GM11168 (cell line): ENCODE measurements around the gene RASA3.

Source experiments
- in situ Hi-C: fragments of 300-500 bp; cut with MboI; formaldehyde crosslinking; loops from one replicate; pipeline ENCODE4 v1.12.0; 2022; ENCODE audit warnings: low sequenced_read_pairs; ENCODE audit not compliant: unreplicated experiment

Gene RASA3

GRCh38 chr13:114041493-114041892 is 90.9 kb downstream of the RASA3 start:
- in situ Hi-C loops = no loop called here

GRCh38 chr13:114039471-114040141 is 92.8 kb downstream of the RASA3 start:
- in situ Hi-C loops = no loop called here

GRCh38 chr13:114038900-114039299 is 93.5 kb downstream of the RASA3 start:
- in situ Hi-C loops = no loop called here

GRCh38 chr13:114038211-114038613 is 94.2 kb downstream of the RASA3 start:
- in situ Hi-C loops = no loop called here

- in situ Hi-C loops = no loop called here
These were observed 94.7 kb downstream of the RASA3 start for GRCh38 chr13:114037674-114038073.

GRCh38 chr13:114035583-114036531 is 96.6 kb downstream of the RASA3 start:
- in situ Hi-C loops = no loop called here

- in situ Hi-C loops = no loop called here
These were observed 97.2 kb downstream of the RASA3 start for GRCh38 chr13:114035186-114035582.

- in situ Hi-C loops = no loop called here
These were observed 97.9 kb downstream of the RASA3 start for GRCh38 chr13:114034481-114034891.

- in situ Hi-C loops = no loop called here
These were observed 98.7 kb downstream of the RASA3 start for GRCh38 chr13:114033541-114034315.

GRCh38 chr13:114032126-114032799 is 100.2 kb downstream of the RASA3 start:
- in situ Hi-C loops = no loop called here

- in situ Hi-C loops = no loop called here
These were observed 100.8 kb downstream of the RASA3 start for GRCh38 chr13:114031631-114032030.

GRCh38 chr13:114030666-114031610 is 101.5 kb downstream of the RASA3 start:
- in situ Hi-C loops = no loop called here

- in situ Hi-C loops = no loop called here
These were observed 102.4 kb downstream of the RASA3 start for GRCh38 chr13:114029866-114030625.

- in situ Hi-C loops = no loop called here
These were observed 104.6 kb downstream of the RASA3 start for GRCh38 chr13:114027826-114028225.

- in situ Hi-C loops = no loop called here
These were observed 105.2 kb downstream of the RASA3 start for GRCh38 chr13:114027046-114027715.

GRCh38 chr13:114026481-114026880 is 105.9 kb downstream of the RASA3 start:
- in situ Hi-C loops = no loop called here

GRCh38 chr13:114025714-114026431 is 106.5 kb downstream of the RASA3 start:
- in situ Hi-C loops = no loop called here
